ENCODE data around the gene FCRL5.

DNA sequence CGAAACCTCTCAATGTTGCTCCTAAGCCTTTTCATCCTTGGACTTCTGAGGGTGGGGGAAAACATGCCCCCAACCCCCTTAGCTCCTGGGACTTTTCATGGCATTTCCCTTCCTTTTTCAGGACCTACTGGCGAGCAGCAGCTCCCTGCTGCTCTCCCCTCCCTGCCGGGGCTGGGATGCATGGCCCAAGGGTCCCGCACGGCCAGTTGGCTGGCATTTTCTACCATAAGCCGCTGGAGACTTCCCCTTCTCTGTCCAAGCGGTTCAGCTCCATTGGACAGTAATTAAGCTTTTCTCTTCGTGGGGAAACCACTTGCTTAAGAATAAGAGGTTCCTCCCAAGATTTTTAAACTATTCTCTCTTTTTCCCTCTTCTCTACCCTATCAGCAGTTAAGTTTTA lies 52.8 kb downstream of the FCRL5 start:
- TF ChIP-seq ZNF23 (tag by site-specific recombination; IDR thresholded peaks at IDR 0.05; ENCODE audit: borderline replicate concordance) (no peak), ZNF423 (tag by site-specific recombination; IDR thresholded peaks at IDR 0.05) (no peak)
- TF ChIP-seq, protein P1, sequence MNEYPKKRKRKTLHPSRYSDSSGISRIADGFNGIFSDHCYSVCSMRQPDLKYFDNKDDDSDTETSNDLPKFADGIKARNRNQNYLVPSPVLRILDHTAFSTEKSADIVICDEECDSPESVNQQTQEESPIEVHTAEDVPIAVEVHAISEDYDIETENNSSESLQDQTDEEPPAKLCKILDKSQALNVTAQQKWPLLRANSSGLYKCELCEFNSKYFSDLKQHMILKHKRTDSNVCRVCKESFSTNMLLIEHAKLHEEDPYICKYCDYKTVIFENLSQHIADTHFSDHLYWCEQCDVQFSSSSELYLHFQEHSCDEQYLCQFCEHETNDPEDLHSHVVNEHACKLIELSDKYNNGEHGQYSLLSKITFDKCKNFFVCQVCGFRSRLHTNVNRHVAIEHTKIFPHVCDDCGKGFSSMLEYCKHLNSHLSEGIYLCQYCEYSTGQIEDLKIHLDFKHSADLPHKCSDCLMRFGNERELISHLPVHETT (tag by site-specific recombination; IDR thresholded peaks at IDR 0.05) = no peak
- TF ChIP-seq, protein P2, sequence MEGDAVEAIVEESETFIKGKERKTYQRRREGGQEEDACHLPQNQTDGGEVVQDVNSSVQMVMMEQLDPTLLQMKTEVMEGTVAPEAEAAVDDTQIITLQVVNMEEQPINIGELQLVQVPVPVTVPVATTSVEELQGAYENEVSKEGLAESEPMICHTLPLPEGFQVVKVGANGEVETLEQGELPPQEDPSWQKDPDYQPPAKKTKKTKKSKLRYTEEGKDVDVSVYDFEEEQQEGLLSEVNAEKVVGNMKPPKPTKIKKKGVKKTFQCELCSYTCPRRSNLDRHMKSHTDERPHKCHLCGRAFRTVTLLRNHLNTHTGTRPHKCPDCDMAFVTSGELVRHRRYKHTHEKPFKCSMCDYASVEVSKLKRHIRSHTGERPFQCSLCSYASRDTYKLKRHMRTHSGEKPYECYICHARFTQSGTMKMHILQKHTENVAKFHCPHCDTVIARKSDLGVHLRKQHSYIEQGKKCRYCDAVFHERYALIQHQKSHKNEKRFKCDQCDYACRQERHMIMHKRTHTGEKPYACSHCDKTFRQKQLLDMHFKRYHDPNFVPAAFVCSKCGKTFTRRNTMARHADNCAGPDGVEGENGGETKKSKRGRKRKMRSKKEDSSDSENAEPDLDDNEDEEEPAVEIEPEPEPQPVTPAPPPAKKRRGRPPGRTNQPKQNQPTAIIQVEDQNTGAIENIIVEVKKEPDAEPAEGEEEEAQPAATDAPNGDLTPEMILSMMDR (tag by site-specific recombination; IDR thresholded peaks at IDR 0.05) = no peak
- TF ChIP-seq, protein P3, sequence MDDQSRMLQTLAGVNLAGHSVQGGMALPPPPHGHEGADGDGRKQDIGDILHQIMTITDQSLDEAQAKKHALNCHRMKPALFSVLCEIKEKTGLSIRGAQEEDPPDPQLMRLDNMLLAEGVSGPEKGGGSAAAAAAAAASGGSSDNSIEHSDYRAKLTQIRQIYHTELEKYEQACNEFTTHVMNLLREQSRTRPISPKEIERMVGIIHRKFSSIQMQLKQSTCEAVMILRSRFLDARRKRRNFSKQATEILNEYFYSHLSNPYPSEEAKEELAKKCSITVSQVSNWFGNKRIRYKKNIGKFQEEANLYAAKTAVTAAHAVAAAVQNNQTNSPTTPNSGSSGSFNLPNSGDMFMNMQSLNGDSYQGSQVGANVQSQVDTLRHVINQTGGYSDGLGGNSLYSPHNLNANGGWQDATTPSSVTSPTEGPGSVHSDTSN (CRISPR knock-in tag; IDR thresholded peaks at IDR 0.05) = no peak
